HepG2 (cell line): ENCODE measurements around the gene BBIP1. TPM values are rescaled to one million over a fixed set of nuclear protein-coding genes. Genes with fewer than 3 reads are reported as not detected.

ENCODE experiments used
- ATAC-seq: fragments of 200-7000 bp; cut with Tn5 transposase; 3 replicates; pipeline ENCODE4 v1.9.1; 2020; ENCODE audit warnings: mild to moderate bottlenecking, moderate library complexity
- BruUV-seq: library from RNA; stranded (reverse); fragments of 400-500 nt; replicated peaks from 2 replicates; lab custom pipeline; 2021; lab: Mats Ljungman, UMichigan
- CTCF ChIA-PET: fragments of 300-600 bp; formaldehyde crosslinking; extraction: SDS; loops from one replicate; lab custom pipeline; 2021; ENCODE audit warnings: low total read pairs, inconsistent platforms, low intra/inter-chr PET ratio; lab: Yijun Ruan, JAX
- POLR2A ChIA-PET: fragments of 350-600 bp; sonication (Branson Sonifier 250); formaldehyde crosslinking; loops from one replicate; lab custom pipeline; 2020; ENCODE audit warnings: antibody characterized with exemption, inconsistent platforms; lab: Yijun Ruan, JAX
- DNase-seq: peaks from one replicate; pipeline ENCODE4 v3.0.0-alpha.2; 2015; ENCODE audit warnings: low spot score
- FAIRE-seq: peaks from 3 replicates; lab custom pipeline; 2011; peaks lifted over from hg19 to GRCh38; lab: Jason Lieb, UNC
- H2AFZ ChIP-seq: one replicate; pipeline ENCODE4 v1.6.1; 2011; ENCODE audit warnings: low read length, inconsistent platforms
- H3K27ac ChIP-seq: fragments of 300-600 bp; 3 replicates; pipeline ENCODE4 v1.8.0; 2011; ENCODE audit warnings: mixed run types, mild to moderate bottlenecking, mixed read lengths, low read length, inconsistent platforms; ENCODE audit not compliant: insufficient read depth; ENCODE audit errors: extremely low read length
- H3K27me3 ChIP-seq, 2 experiments: fragments of 200-600 bp in 1 of 2; 2 replicates in 1 of 2; 3 replicates in 1 of 2; pipeline versions ENCODE4 v1.6.0 to v1.8.0; 2011; ENCODE audit warnings: low read length in 2 of 2, mild to moderate bottlenecking in 2 of 2, moderate library complexity in 2 of 2, inconsistent platforms in 1 of 2; ENCODE audit not compliant: insufficient read depth in 2 of 2, control insufficient read depth in 1 of 2
- H3K36me3 ChIP-seq, 2 experiments: fragments of 200-600 bp in 1 of 2; replicated peaks in 1 of 2; 2 replicates in 1 of 2; 3 replicates in 1 of 2; pipeline versions ENCODE4 v1.5.1 to v1.8.0; 2011; ENCODE audit warnings: low read length in 2 of 2, inconsistent platforms in 1 of 2; ENCODE audit not compliant: insufficient read depth in 2 of 2, control insufficient read depth in 1 of 2
- H3K4me1 ChIP-seq: 2 replicates; pipeline ENCODE4 v1.5.1; 2012; ENCODE audit warnings: low read length, inconsistent platforms; ENCODE audit not compliant: insufficient read depth
- H3K4me2 ChIP-seq: 2 replicates; pipeline ENCODE4 v1.6.0; 2011; ENCODE audit warnings: low read depth, low read length, inconsistent platforms
- H3K4me3 ChIP-seq, 3 experiments: fragments of 200-600 bp in 1 of 3; sonication (generic), shearing (Covaris generic) in 1 of 3; replicated peaks in 1 of 3; 2 replicates each; pipeline ENCODE4 v1.5.1; 2011 to 2016; ENCODE audit warnings: low read length in 3 of 3, inconsistent platforms in 2 of 3, low read depth in 2 of 3, mild to moderate bottlenecking in 2 of 3, control low read depth in 1 of 3, mixed read lengths in 1 of 3; ENCODE audit not compliant: insufficient read depth in 1 of 3
- H3K79me2 ChIP-seq: one replicate; pipeline ENCODE4 v1.6.1; 2011; ENCODE audit warnings: low read length, inconsistent platforms; ENCODE audit not compliant: insufficient read depth
- H3K9ac ChIP-seq: 2 replicates; pipeline ENCODE4 v1.6.0; 2011; ENCODE audit warnings: mild to moderate bottlenecking, low read depth, low read length, inconsistent platforms; ENCODE audit not compliant: insufficient read depth
- H3K9me3 ChIP-seq: 2 replicates; pipeline ENCODE4 v1.5.1; 2012; ENCODE audit warnings: mild to moderate bottlenecking, low read length
- H4K20me1 ChIP-seq: 2 replicates; pipeline ENCODE4 v1.6.0; 2011; ENCODE audit warnings: inconsistent platforms, mild to moderate bottlenecking, low read length, moderate library complexity; ENCODE audit not compliant: insufficient read depth
- ATF3 ChIP-seq: sonication (generic); formaldehyde crosslinking; IDR thresholded peaks from 2 replicates; pipeline ENCODE4 v1.4.0; 2020; ENCODE audit warnings: missing genetic modification reagents
- ATF4 ChIP-seq, 2 experiments: fragments of 450-650 bp in 1 of 2; sonication (generic) in 1 of 2; formaldehyde crosslinking; IDR thresholded peaks; 2 replicates each; pipeline versions ENCODE4 v1.5.0 to v1.8.0; 2020 to 2022; ENCODE audit warnings: mild to moderate bottlenecking in 1 of 2, missing genetic modification reagents in 1 of 2
- CEBPB ChIP-seq: IDR thresholded peaks from 2 replicates; pipeline ENCODE4 v1.6.1; 2011; ENCODE audit warnings: low read depth, low read length, improper control_type of control experiment, borderline replicate concordance
- CEBPG ChIP-seq: IDR thresholded peaks from 2 replicates; pipeline ENCODE4 v1.6.1; 2016
- FOSL2 ChIP-seq: sonication (generic); formaldehyde crosslinking; IDR thresholded peaks from 2 replicates; pipeline ENCODE4 v1.4.0; 2020; ENCODE audit warnings: missing genetic modification reagents
- HNF4G ChIP-seq, 2 experiments: sonication (generic) in 1 of 2; formaldehyde crosslinking in 1 of 2; IDR thresholded peaks; 2 replicates each; pipeline versions ENCODE4 v1.4.0 to v1.6.1; 2011 to 2020; ENCODE audit warnings: borderline replicate concordance in 2 of 2, low read depth in 2 of 2, mild to moderate bottlenecking in 2 of 2, low read length in 1 of 2, missing genetic modification reagents in 1 of 2, moderate library complexity in 1 of 2
- MLLT10 ChIP-seq: sonication (generic); formaldehyde crosslinking; IDR thresholded peaks from 2 replicates; pipeline ENCODE4 v1.4.0; 2020; ENCODE audit warnings: missing genetic modification reagents
- POLR2G ChIP-seq: fragments of 200-400 bp; formaldehyde crosslinking; IDR thresholded peaks from 2 replicates; pipeline ENCODE4 v1.6.1; 2018; ENCODE audit warnings: mild to moderate bottlenecking, low read depth, low read length, moderate library complexity
- TRIM24 ChIP-seq: sonication (generic); formaldehyde crosslinking; IDR thresholded peaks from 2 replicates; pipeline ENCODE4 v1.8.0; 2022; ENCODE audit warnings: mild to moderate bottlenecking, missing genetic modification reagents
- ZBTB26 ChIP-seq: IDR thresholded peaks from 2 replicates; pipeline ENCODE4 v1.6.1; 2016; ENCODE audit warnings: missing compliant biosample characterization, missing genetic modification reagents, borderline replicate concordance
- ZNF614 ChIP-seq: IDR thresholded peaks from 2 replicates; pipeline ENCODE4 v1.6.1; 2018; ENCODE audit warnings: missing biosample characterization, missing genetic modification reagents, inconsistent platforms, borderline replicate concordance
- ZNF746 ChIP-seq: sonication (generic); formaldehyde crosslinking; IDR thresholded peaks from 2 replicates; pipeline ENCODE4 v1.8.0; 2022; ENCODE audit warnings: mild to moderate bottlenecking, missing genetic modification reagents
- WGBS: methylation state at CpG from one replicate; pipeline ENCODE4 v1.1.6; 2017; ENCODE audit warnings: low lambda C conversion rate; 5-methylcytosine and 5-hydroxymethylcytosine counted together
- in situ Hi-C: cut with HindIII; loops from 2 replicates; pipeline ENCODE4 v1.10.0; 2017; ENCODE audit warnings: low pct_unique_long_range_greater_than_20kb; ENCODE audit not compliant: extremely low pct_ligation_motif_present
- intact Hi-C: fragments of 100-400 bp; cut with micrococcal nuclease; formaldehyde crosslinking; loops from one replicate; pipeline ENCODE4 v1.10.0; 2022; ENCODE audit not compliant: unreplicated experiment
- polyA plus RNA-seq, 8 experiments: library from polyadenylated mRNA; depleted of rRNA in 3 of 8; stranded (reverse) in 7 of 8; unstranded in 1 of 8; fragments of >200 nt; fragmentation: Illumina TruSeq in 4 of 8; extraction: Trizol in 4 of 8; gene quantifications; 2 replicates each; pipeline versions ENCODE4 v1.2.1 to v1.2.3, GENCODE V29; 2011 to 2016; ENCODE audit warnings: low read depth in 4 of 8, missing spikeins in 1 of 8, mixed read lengths in 1 of 8; ENCODE audit not compliant: insufficient read depth in 1 of 8
- total RNA-seq, 5 experiments: library from RNA; depleted of rRNA; stranded (reverse); fragments of >200 nt; fragmentation: Illumina TruSeq; extraction: Trizol; gene quantifications; 2 replicates each; pipeline ENCODE4 v1.2.3, GENCODE V29; 2016; ENCODE audit warnings: low read depth in 1 of 5

Gene BBIP1
- total and polyA plus RNA-seq, 2 of the 13 experiments (the other 11 are each of a cell fraction or from before 2014, with no cell fraction given): 18.3 to 24.1 TPM

- BruUV-seq: no TSS peak
- ATAC-seq: no peak
- H3K4me3 ChIP-seq: no peak overlapping the region
- peaks cover 2 to 3% of the 10 kb centered on the region in 2 experiments; a peak in 3 of 5 replicates for H3K36me3 ChIP-seq
- 88% methylated on average over 7 of the region's 7 CpGs for whole genome bisulfite sequencing
- H3K9me3 ChIP-seq: no peaks in the 10 kb centered on the region
- no peak overlapping the region for H3K4me2 ChIP-seq
- no peaks in the 10 kb centered on the region for H4K20me1 ChIP-seq
- H3K4me1 ChIP-seq: peaks cover 2% of the 10 kb centered on the region
- FAIRE-seq: no peak
- no peak overlapping the region for H3K9ac ChIP-seq
- H2AFZ ChIP-seq: no peak overlapping the region
- CTCF ChIA-PET: no interaction called here
- intact Hi-C loops: no loop called here
- DNase-seq: no peak
- no peaks in the 10 kb centered on the region for H3K27me3 ChIP-seq
- H3K27ac ChIP-seq: no peak overlapping the region
- H3K79me2 ChIP-seq: no peaks in the 10 kb centered on the region
- POLR2A ChIA-PET: interaction anchor here (3.1 kb wide), 1 partner anchor 16 kb away, joined by 24 read pairs; the partner anchor contains the start of genes BBIP1 and SHOC2
- in situ Hi-C loops: loop anchor here (5.0 kb wide), 1 partner anchor 95 kb away; no protein-coding TSS in a partner anchor
- TF ChIP-seq TRIM24: no peak
- TF ChIP-seq HNF4G (IDR thresholded peaks at IDR 0.05; ENCODE audit: borderline replicate concordance, low read depth, low read length): no peak
- no peak for TF ChIP-seq HNF4G (CRISPR knock-in tag; IDR thresholded peaks at IDR 0.05; ENCODE audit: borderline replicate concordance, low read depth)
- peak in 1 of 2 experiments; percentile 95; a peak in 2 of 4 replicates for TF ChIP-seq ATF4 (CRISPR knock-in tag; IDR thresholded peaks at IDR 0.05)
- TF ChIP-seq ATF3 (CRISPR knock-in tag): 0 out of 2 replicates have a peak, but pooled peaks have one; percentile 9
- peak; percentile 86 for TF ChIP-seq ZBTB26 (CRISPR knock-in tag)
- peak; percentile 70; the same call in 1 of the 2 replicates for TF ChIP-seq CEBPB
- TF ChIP-seq MLLT10 (CRISPR knock-in tag): no peak
- peak; percentile 91 for TF ChIP-seq FOSL2 (CRISPR knock-in tag)
- no peak for TF ChIP-seq ZNF614
- TF ChIP-seq CEBPG (CRISPR knock-in tag): peak; percentile 66; the same call in 1 of the 2 replicates
- TF ChIP-seq POLR2G: no peak
- TF ChIP-seq ZNF746 (CRISPR knock-in tag): no peak
Observed at GRCh38 chr10:110901954-110902819, 16.8 kb downstream of the BBIP1 start.
